HFF-Myc (cell line): Measurements from ENCODE around the gene GALM.
"Not testable (repeated sequence)": the region's sequence is repeated elsewhere in the genome, so short reads cannot be mapped to it uniquely, and the experiment has no call there.

Experiments
- DNase-seq: peaks from one replicate; pipeline ENCODE4 v3.0.0-alpha.2; 2011; ENCODE audit warnings: low read depth; ENCODE audit errors: extremely low read depth
- H3K4me3 ChIP-seq: replicated peaks from 2 replicates; pipeline ENCODE4 v1.5.1; 2011; ENCODE audit warnings: low read depth, mild to moderate bottlenecking, control low read depth, low read length
- TF ChIP-seq, protein P1 (sequence below): IDR thresholded peaks from 2 replicates; pipeline ENCODE4 v1.5.1; 2012; ENCODE audit warnings: mild to moderate bottlenecking, low read depth, low read length, control low read depth; ENCODE audit errors: missing control alignments

GALM gene

GRCh38 chr2:38635139-38635538, 30.8 kb upstream of the GALM start:
- no peak for DNase-seq
- TF ChIP-seq, protein P1, sequence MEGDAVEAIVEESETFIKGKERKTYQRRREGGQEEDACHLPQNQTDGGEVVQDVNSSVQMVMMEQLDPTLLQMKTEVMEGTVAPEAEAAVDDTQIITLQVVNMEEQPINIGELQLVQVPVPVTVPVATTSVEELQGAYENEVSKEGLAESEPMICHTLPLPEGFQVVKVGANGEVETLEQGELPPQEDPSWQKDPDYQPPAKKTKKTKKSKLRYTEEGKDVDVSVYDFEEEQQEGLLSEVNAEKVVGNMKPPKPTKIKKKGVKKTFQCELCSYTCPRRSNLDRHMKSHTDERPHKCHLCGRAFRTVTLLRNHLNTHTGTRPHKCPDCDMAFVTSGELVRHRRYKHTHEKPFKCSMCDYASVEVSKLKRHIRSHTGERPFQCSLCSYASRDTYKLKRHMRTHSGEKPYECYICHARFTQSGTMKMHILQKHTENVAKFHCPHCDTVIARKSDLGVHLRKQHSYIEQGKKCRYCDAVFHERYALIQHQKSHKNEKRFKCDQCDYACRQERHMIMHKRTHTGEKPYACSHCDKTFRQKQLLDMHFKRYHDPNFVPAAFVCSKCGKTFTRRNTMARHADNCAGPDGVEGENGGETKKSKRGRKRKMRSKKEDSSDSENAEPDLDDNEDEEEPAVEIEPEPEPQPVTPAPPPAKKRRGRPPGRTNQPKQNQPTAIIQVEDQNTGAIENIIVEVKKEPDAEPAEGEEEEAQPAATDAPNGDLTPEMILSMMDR, result no peak
- no peak overlapping the region for H3K4me3 ChIP-seq

- H3K4me3 ChIP-seq, result no peak overlapping the region
- DNase-seq, result no peak
- TF ChIP-seq, protein P1, result no peak
Measured at GRCh38 chr2:38636069-38636468, 29.8 kb upstream of the GALM start.

GRCh38 chr2:38642373-38643017, 23.4 kb upstream of the GALM start:
- not testable (repeated sequence) for H3K4me3 ChIP-seq

DNA sequence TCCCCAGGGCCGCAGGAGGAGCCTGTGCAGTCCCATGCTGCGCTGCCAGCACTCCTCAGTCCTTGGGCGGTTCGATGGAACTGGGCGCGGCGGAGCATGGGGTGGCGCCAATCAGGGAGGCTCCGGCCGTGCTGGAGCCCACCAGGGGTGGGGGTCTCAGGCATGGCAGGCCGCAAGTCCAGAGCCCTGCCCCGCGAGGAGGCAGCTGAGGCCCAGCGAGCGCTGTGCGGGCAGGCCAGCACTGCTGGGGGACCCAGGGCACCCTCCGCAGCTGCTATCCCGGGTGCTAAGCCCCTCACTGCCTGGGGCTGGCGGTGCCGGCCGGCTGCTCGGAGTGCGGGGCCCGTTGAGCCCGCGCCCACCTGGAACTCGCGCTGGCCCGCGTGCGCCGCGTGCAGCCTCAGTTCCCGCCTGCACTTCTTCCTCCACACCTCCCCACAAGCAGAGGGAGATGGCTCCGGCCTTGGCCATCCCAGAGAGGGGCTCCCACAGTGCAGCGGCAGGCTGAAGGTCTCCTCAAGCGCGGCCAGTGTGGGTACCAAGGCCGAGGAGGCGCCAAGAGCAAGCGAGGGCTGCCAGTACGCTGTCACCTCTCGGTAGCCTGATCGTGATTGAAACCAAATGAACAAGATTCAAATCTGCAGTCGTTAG, 22.8 kb upstream of the GALM start:
- DNase-seq, result no peak
- H3K4me3 ChIP-seq, result no peak overlapping the region

More at GRCh38 chr2:38642373-38643017, 23.4 kb upstream of the GALM start:
- DNase-seq, result not testable (repeated sequence)

DNA sequence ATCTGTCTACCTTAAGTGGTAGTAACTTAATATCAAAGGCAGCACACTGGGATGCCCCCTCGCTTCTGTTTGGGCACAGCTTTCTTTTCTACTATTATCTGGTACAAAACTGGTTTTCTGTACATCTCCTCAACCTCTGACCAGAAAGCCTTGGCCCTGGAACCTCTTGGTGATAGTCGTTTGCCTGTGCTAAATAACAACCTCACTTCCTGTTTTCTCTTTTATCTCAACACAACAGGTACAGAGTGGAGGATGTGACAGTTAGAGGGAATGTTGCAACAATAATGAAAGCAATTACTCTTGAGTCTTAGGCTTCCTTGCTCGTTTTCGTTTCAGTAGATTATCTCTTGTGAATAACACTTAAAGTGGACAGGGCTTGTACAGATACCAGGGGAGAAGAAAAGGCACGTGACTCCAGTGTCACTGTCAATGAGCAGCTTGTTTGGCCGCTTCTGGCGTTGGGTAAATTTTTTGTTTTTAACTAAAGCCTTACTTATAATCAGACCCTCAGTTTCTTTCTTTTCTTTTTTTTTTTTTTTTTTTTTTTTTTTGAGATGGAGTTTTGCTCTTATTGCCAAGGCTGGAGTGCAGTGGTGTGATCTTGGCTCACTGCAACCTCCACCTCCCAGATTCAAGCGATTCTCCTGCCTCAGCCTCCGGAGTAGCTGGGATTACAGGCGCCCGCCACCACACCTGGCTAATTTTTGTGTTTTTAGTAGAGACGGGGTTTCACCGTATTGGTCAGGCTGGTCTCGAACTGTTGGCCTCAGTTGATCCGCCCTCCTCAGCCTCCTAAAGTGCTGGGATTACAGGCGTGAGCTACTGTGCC, 22.0 kb upstream of the GALM start:
- not testable (repeated sequence) for H3K4me3 ChIP-seq, DNase-seq

More for the DNA sequence above, 22.8 kb upstream of the GALM start:
- TF ChIP-seq, protein P1, result no peak

- no peak overlapping the region for H3K4me3 ChIP-seq
- DNase-seq, result no peak
- TF ChIP-seq, protein P1, result no peak
Measured at GRCh38 chr2:38648107-38648761, 17.7 kb upstream of the GALM start.

- H3K4me3 ChIP-seq, result no peak overlapping the region
- TF ChIP-seq, protein P1, result no peak
- DNase-seq, result no peak
Measured at GRCh38 chr2:38649176-38649728, 16.7 kb upstream of the GALM start.
